Stimulated activated effector memory CD8-positive, alpha-beta T cell treated with anti-CD3 and anti-CD28 coated beads, Interleukin-12 subunit alpha, Interleukin-12 subunit beta, amount 100 ng/mL, for 72 hours (primary cell): ENCODE data around the gene RASD2.

Experiments
- ATAC-seq: fragments of 150-1000 bp; cut with Tn5 transposase; 2 replicates; pipeline ENCODE4 v1.10.0; 2021
- DNase-seq, 2 donors: peaks; one replicate each; pipeline ENCODE4 v3.0.0; 2021 to 2022; ENCODE audit warnings: low spot score in 2 of 2
- H3K27ac Mint-ChIP-seq: one replicate; pipeline ENCODE4 v1.8.0; 2022; ENCODE audit warnings: mild to moderate bottlenecking, mixed read lengths
- H3K36me3 Mint-ChIP-seq: one replicate; pipeline ENCODE4 v1.8.0; 2022; ENCODE audit warnings: mild to moderate bottlenecking, mixed read lengths
- H3K4me1 Mint-ChIP-seq: one replicate; pipeline ENCODE4 v1.8.0; 2022; ENCODE audit warnings: mixed read lengths
- H3K4me3 Mint-ChIP-seq: one replicate; pipeline ENCODE4 v1.8.0; 2022; ENCODE audit warnings: mild to moderate bottlenecking, mixed read lengths
- H3K9me3 Mint-ChIP-seq: one replicate; pipeline ENCODE4 v1.8.0; 2022; ENCODE audit warnings: mixed read lengths

RASD2 gene

DNA sequence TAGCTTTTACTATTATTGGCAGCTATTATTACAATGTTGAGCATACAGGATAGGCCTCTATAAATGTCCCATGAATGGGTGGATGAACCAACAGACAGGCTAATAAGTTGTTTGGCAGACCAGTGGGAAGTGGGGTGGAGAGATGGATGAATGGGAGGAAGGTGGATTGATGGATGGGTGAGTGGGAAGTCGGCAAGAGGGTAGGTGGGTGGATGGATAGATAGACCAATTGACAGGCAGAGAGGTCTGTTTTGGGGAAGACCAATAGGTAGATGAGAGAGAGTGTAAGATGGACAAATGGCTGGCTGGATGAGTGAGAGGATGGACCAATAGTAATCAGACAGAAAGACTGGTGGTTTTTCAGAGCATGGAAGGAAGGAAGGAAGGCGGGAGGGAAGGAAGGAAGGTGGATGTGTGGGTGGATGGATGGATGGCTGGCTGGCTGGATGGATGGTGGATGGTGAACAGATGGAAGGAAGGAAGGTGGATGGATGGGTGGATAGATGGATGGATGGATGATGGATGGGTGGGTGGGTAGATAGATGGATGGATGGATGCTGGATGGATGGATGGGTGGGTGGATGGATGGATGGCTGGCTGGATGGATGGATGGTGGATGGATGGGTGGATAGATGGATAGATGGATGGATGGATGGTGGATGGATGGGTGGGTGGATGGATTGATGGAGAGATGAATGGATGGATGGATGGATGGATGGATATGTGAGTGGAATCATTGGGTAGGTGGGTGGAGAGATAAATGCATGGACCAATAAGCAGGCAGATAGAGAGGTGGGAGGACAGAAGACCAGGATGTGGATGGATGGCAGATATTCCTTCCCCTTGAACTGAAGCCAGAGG lies 37.4 kb downstream of the RASD2 start:
- Mint-ChIP-seq H3K27ac (no peak overlapping the region), H3K36me3 (no peaks in the 10 kb centered on the region), H3K9me3 (peaks cover 4% of the 10 kb centered on the region), H3K4me3 (no peak overlapping the region), H3K4me1 (peaks cover 2% of the 10 kb centered on the region)
- ATAC-seq, result no peak
- no peak for DNase-seq

DNA sequence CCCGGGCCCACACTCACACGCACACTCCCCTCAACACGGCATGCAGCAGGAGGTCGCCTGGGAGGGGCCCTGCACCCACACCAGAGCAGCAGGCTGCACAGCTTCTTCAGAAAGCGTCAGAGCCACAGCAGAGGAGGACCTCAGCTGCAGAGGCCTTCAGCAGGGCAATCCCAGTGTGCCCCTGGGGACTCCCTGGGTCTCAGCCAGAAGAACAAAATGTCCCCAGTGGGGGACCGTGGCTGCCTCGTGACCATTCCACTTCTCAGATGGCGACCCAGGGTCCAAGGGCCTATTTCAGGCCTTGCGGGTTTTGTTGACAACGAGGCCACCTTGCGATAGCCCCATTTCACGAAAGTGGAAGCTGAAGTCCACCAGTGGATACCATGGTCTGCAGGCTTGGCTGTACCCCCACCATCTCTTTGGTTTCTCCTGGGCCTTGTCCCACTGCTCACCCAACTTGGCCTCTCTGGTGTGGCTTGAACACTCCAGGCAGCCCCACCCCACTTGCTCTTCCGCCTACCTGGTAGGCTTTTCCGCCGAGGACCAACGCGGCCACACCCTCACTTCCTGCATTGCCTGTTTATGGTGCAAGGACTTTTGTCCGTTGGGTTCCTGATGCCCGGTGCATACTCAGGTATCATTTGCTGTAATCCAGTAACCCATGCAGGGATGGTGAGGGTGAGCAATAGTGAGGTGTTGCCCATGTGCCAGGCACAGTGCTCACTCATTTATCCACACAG lies 38.4 kb downstream of the RASD2 start:
- no peak for DNase-seq
- no peak for ATAC-seq
- Mint-ChIP-seq H3K36me3 (no peaks in the 10 kb centered on the region), H3K9me3 (peaks cover 4% of the 10 kb centered on the region), H3K4me3 (no peak overlapping the region), H3K4me1 (peaks cover 6% of the 10 kb centered on the region), H3K27ac (no peak overlapping the region)

DNA sequence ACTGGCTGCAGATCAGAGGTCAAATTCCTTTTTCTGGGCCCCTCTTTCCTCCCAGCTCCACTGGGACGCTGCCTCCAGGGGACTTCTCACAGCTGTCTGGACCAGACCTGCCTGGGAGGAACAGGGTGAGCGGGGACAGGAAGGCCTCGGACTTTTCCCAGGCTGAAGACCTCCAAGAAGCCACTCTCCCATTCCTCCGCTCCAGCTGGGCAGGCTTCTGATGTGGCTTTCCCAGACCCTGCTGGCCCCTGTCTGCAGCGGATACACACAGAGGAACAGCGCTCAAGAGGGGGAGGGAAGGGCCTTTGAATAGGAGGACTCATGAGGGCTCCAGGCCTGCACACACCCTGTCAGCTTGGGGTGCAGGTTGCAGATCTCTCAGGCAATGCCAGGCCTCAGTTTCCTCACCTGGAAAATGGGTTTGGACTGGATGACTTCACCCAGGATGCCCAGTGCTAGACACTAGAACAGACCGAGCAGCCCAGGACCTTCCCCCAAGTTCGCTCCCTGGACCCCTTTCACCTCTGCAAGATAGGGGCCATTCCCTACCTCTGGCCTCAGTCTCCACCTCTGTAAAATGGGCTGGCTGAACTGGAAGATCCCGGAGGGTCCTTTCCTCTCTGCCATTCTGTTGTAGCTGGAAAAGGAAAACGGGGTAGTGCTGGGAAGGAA lies 39.9 kb downstream of the RASD2 start:
- H3K4me3 Mint-ChIP-seq, result no peak overlapping the region
- ATAC-seq (no peak), DNase-seq (no peak)
- no peak overlapping the region for H3K27ac Mint-ChIP-seq
- H3K36me3 Mint-ChIP-seq, result no peaks in the 10 kb centered on the region
- H3K4me1 Mint-ChIP-seq, result peaks cover 6% of the 10 kb centered on the region
- peaks cover 4% of the 10 kb centered on the region for H3K9me3 Mint-ChIP-seq

DNA sequence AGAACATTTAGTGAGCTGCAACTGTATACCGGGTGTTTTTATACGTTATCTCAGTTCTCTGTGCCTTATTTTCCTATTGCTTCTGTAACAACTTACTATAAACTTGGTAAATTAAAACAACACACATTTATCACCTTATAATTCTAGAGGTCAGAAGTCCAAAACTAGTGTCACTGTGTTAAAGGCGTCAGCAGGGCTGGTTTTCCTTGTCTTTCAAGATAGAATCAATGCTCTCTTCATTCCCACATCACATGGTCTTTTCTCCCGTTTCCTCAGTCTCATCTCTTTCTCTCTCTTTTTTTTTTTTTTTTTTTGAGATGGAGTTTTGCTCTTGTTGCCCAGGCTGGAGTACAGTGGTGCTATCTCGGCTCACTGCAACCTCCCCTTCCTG lies 40.4 kb downstream of the RASD2 start:
- no peak for ATAC-seq

DNA sequence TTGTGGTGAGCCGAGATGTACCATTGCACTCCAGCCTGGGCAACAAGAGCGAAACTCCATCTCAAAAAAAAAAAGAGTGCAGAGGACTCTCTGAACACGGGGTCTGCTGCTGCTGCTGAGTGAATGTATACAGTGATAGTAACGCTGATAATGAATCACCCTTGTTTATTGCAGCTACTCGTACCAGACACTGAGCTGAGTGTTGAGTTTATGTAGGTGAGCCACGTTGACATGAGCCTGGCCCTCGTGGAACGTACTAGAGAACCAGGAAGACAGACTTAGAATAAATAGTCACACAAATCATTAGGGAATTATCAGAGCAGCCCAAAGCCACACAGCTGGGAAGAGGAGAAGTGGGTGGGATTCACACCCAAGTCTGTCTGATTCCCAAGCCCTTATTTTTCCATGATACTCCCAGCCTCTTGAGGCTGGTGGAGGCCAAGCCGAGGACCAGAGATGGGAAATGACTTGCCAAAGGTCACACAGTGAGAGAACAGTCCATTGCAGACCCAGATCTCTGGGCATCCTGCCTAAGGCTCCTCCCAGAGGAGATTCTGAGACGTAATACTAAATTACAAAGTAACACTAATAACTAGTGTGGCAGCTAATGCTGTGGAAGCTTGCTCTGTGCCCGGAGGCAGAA lies 41.7 kb downstream of the RASD2 start:
- H3K4me3 Mint-ChIP-seq, result no peak overlapping the region
- H3K4me1 Mint-ChIP-seq, result peaks cover 6% of the 10 kb centered on the region
- DNase-seq (no peak), ATAC-seq (no peak)
- H3K9me3 Mint-ChIP-seq, result peaks cover 4% of the 10 kb centered on the region
- no peak overlapping the region for H3K27ac Mint-ChIP-seq
- H3K36me3 Mint-ChIP-seq, result no peaks in the 10 kb centered on the region

More for the DNA sequence above, 40.4 kb downstream of the RASD2 start:
- Mint-ChIP-seq H3K4me3 (no peak overlapping the region), H3K4me1 (peaks cover 6% of the 10 kb centered on the region), H3K36me3 (no peaks in the 10 kb centered on the region), H3K27ac (no peak overlapping the region), H3K9me3 (peaks cover 4% of the 10 kb centered on the region)
- DNase-seq, result no peak

DNA sequence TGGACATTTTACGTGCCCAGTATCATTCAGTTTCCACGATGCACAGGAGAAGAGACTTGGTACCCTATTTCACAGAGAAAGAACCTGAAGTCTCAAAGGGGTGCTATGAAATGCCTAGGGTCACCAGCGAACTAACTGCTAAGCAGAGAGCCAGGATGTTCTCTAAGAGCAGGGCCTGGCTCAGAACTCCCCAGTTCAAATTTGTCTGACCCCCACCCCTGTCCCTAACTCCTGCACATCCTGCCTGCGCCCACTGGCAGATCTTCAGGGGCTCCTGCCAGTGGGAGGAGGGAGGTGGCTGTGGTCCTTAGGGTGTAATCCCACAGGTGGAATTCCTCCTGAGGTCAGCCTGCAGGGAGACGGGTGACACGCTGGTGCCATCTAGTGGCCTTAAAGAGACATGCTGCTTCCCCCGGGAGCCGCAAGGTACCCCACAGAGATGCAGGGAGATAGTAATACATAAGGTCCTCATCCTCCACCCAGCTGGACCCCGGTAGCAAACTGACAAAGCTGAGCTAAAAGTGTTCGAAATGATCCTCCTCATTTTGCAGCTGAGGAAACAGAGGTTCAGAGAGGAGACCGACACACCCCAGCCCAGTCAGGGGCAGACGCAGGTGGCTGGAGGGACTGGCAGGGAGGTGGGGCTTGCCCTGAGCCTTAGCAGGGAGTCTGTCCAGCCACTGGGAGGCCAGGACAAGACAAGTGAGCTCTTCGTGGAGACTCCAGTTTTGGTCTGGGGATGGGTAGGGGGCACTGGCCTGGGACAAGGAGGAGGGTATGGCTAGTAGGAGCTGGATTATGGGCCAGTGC lies 42.4 kb downstream of the RASD2 start:
- H3K27ac Mint-ChIP-seq, result no peak overlapping the region
- ATAC-seq (peak; percentile 57), DNase-seq (peak; percentile 36 to 74)
- H3K4me3 Mint-ChIP-seq, result no peak overlapping the region
- no peaks in the 10 kb centered on the region for H3K9me3 Mint-ChIP-seq
- H3K4me1 Mint-ChIP-seq, result peaks cover 6% of the 10 kb centered on the region
- H3K36me3 Mint-ChIP-seq, result no peaks in the 10 kb centered on the region

DNA sequence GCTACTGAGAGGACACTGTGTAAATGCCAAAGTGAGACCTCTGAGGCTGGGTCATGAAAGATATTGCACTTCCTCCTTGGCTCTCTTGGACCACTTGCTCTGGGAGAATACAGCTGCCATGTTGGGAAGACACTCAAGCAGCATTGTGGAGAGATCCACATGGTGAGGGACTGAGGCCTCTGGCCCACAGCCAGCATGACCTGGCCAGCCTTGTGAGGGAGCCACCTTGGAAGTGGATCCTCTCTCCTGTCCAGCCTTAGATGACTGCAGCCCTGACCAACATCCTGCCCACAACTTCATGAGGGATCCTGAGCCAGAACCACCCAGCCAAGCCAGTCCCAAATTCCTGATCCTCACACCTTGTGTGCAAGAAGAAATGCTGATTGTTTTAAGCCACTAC lies 46.1 kb downstream of the RASD2 start:
- H3K4me1 Mint-ChIP-seq, result peaks cover 6% of the 10 kb centered on the region
- no peaks in the 10 kb centered on the region for H3K36me3 Mint-ChIP-seq
- no peak overlapping the region for H3K4me3 Mint-ChIP-seq
- no peak for ATAC-seq
- H3K27ac Mint-ChIP-seq, result no peak overlapping the region
- DNase-seq, result no peak
- H3K9me3 Mint-ChIP-seq, result no peaks in the 10 kb centered on the region

DNA sequence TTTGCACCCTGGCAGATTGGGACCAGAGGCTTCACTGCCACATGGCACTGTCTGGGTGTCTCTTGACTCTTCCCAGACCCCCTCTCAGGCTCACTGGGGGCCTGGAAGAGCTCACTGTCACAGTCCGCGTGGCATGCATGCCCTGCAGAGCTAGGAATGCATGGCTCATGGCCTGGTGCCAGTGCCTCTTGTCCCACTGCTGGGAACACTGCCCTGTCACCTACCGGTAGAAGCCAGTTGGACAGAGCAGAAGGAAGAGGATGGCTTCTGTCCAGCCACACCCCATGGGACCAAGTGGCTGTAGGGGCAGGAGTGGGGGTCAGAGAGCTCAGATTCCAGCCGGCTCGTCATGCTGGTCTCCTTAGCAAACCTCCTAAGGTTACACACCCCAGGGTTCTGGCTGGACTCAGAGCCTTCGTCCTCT lies 46.8 kb downstream of the RASD2 start:
- DNase-seq (no peak), ATAC-seq (no peak)
- Mint-ChIP-seq H3K4me1 (peaks cover 6% of the 10 kb centered on the region), H3K27ac (no peak overlapping the region), H3K4me3 (no peak overlapping the region), H3K9me3 (no peaks in the 10 kb centered on the region), H3K36me3 (no peaks in the 10 kb centered on the region)

DNA sequence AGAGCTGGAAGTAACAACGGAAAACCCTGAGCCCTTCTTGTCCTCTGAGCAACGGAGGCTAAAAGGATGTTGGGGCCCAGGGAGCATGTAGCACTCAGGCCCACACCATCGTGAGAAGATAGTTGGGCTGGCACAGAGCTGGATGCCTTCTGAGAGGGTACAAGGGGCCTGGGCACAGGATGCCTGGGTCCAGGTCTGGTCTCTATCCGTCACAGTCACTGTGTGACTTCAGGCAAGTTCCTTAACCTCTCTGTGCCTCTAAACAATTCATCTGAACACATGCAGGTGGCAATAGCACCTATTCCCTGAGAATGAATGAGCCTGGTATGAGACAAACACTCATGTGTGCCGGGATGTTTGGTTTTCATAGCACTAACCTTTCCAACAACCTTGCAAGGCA lies 47.3 kb downstream of the RASD2 start:
- DNase-seq, result no peak

DNA sequence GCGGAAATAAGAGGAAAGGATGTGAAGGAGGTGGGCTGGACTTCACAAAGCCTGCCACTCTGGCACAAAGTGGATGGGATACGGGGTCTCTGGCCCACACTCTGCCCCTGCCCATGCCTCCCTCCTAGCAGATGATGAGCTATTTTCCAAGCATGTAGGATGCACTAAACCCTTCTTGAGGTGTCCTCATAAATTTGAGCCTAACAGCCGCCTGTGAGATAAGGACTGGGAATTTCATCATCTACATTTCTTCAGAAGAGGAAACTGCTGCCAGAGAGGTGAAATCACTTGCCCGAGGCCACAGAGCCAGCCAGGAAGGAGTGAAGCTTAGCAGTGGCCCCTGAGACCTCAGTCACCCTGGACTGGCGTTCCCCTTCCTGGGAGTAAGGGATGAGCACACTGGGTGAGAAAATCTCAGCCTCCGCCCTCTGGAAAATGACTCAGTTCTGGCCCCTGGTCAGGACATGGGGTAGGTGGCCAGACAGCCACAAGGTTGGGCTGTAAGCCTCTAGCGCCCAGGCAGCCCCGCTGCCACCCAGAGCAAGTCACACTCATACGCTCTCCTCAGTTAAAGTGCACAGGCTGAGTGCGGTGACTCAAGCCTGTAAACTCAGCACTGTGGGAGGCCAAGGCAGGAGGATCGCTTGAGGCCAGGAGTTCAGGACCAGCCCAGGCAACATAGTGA lies 48.6 kb downstream of the RASD2 start:
- Mint-ChIP-seq H3K4me3 (no peak overlapping the region), H3K9me3 (no peaks in the 10 kb centered on the region), H3K36me3 (no peaks in the 10 kb centered on the region), H3K27ac (no peak overlapping the region), H3K4me1 (no peaks in the 10 kb centered on the region)
- ATAC-seq (peak; percentile 62), DNase-seq (no peak)

More for the DNA sequence above, 47.3 kb downstream of the RASD2 start:
- Mint-ChIP-seq H3K4me3 (no peak overlapping the region), H3K27ac (no peak overlapping the region), H3K9me3 (no peaks in the 10 kb centered on the region), H3K4me1 (peaks cover 5% of the 10 kb centered on the region), H3K36me3 (no peaks in the 10 kb centered on the region)
- ATAC-seq, result no peak

DNA sequence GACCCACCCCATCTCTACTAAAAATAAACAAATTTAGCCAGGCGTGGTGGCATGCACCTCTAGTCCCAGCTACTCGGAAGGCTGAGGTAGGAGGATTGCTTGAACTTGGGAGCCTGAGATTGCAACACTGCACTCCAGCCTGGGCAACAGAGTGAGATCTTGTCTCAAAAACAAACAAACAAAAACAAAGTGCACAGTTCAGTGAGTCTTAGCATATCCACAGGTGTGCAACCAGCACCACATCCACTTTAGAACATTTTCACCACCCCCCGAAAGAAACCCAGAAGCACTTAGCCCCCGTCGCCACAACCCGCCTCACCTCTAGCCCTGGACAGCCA lies 49.1 kb downstream of the RASD2 start:
- no peaks in the 10 kb centered on the region for H3K36me3 Mint-ChIP-seq
- H3K27ac Mint-ChIP-seq, result no peak overlapping the region
- no peaks in the 10 kb centered on the region for H3K4me1 Mint-ChIP-seq
- ATAC-seq, result no peak
- H3K9me3 Mint-ChIP-seq, result no peaks in the 10 kb centered on the region
- H3K4me3 Mint-ChIP-seq, result no peak overlapping the region
- DNase-seq, result no peak

DNA sequence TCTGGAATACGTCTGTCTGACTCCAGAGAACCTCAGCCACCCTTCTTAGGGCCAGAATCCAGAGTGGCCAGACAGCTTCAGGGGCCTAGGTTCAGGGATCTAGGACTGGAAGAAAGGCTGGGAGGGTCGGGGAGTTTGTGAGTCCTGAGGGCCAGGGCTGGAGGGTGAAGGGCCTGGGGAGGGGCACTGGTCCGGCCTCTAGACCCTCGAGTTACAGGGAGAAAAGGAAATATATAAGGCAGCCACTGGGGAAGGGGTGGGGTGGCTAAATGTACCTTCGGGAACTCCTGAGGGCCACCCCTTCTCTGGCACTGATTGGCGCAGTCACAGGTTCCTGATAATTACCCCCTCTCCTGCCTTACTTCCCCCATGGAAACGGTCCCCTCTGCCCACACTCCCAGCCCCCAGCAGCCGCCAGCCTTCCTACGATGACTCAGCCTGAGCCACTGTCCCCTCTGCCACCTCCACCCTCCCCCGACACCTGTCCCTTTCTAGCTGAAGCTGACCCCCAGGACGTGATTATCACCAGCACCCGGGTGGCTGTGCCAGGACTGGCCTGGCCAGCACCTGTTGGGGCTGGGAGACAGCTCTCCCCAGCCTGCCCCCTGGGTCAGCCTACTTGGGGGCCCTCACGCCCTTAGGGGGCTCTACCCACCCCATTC lies 50.1 kb downstream of the RASD2 start:
- no peaks in the 10 kb centered on the region for H3K4me1 Mint-ChIP-seq
- ATAC-seq (no peak), DNase-seq (no peak)
- peak overlapping the region; percentile 12 for H3K27ac Mint-ChIP-seq
- H3K9me3 Mint-ChIP-seq, result no peaks in the 10 kb centered on the region
- H3K36me3 Mint-ChIP-seq, result no peaks in the 10 kb centered on the region
- no peak overlapping the region for H3K4me3 Mint-ChIP-seq

DNA sequence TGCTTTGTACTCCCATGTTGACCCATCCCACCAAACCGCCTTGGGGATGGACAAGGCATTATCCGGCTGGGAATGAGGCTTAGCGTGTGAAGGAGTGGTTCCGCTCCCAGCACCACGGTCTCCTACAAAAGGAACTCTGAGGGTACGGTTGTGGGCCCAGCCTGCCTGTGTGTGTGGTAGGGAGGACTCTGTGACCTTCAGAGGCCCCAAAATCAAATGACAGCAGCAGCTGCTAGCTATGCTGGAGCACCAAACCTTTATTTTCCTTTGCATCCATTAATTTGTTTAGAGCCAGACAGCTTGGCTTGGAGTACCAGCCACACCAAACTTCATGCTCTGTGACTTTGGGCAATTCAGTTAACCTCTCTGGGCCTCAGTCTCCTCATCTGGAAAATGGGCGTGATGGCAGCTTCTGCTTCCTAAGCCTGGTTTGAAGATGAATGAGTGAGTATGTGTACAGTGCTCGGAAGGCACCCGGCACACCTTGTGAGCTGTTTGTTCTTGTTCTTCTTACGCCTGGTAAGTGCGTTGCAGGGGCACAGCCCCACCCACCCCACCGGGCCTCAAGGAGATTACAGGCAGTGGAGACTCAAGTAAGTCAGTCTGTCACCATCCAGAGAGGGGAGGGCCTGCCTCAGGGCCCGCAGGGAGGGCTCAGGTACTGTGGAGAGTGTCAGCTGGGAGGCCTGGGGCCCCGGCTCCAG lies 51.2 kb downstream of the RASD2 start:
- ATAC-seq, result no peak
- no peaks in the 10 kb centered on the region for H3K4me1 Mint-ChIP-seq
- no peaks in the 10 kb centered on the region for H3K9me3 Mint-ChIP-seq
- no peak overlapping the region for H3K27ac Mint-ChIP-seq
- no peak for DNase-seq
- no peaks in the 10 kb centered on the region for H3K36me3 Mint-ChIP-seq
- H3K4me3 Mint-ChIP-seq, result no peak overlapping the region
